Activated CD8-positive, alpha-beta memory T cell treated with anti-CD3 and anti-CD28 coated beads, Interleukin-2, amount 50 U/mL, for 24 hours (primary cell): ENCODE results near the gene SCG5.
"Not testable (repeated sequence)": the region's sequence is repeated elsewhere in the genome, so short reads cannot be mapped to it uniquely, and the experiment has no call there.

ENCODE experiments used
- DNase-seq: peaks from one replicate; pipeline ENCODE4 v3.0.0-alpha.2; 2020; ENCODE audit errors: extremely low read depth

Gene SCG5

GRCh38 chr15:32641517-32642059 lies at the start of gene SCG5:
Gene SCG5, plus strand, starts transcription at chr15:32641710. Its CDS starts 1,883 bp downstream, at chr15:32643593.
- no peak for DNase-seq

- not testable (repeated sequence) for DNase-seq
Observed at GRCh38 chr15:32593151-32593550, 48.4 kb upstream of the SCG5 start, which contains the start of gene GOLGA8N. Gene GOLGA8N, plus strand, starts transcription at chr15:32593456.

- DNase-seq: not testable (repeated sequence)
Observed at GRCh38 chr15:32609518-32609917, 32.0 kb upstream of the SCG5 start.

- DNase-seq: not testable (repeated sequence)
Observed at GRCh38 chr15:32610719-32611118, 30.8 kb upstream of the SCG5 start.

GRCh38 chr15:32614712-32615050 lies 26.8 kb upstream of the SCG5 start:
- DNase-seq: not testable (repeated sequence)

GRCh38 chr15:32615051-32615870 lies 26.2 kb upstream of the SCG5 start, which contains the start of gene ARHGAP11A:
Gene ARHGAP11A, plus strand, starts transcription at chr15:32615504. Its CDS starts 708 bp downstream, at chr15:32616212.
- DNase-seq: peak; percentile 59

GRCh38 chr15:32615871-32616426 lies 25.6 kb upstream of the SCG5 start:
- DNase-seq: not testable (repeated sequence)

GRCh38 chr15:32636410-32636809 lies 5.1 kb upstream of the SCG5 start:
- DNase-seq: no peak

GRCh38 chr15:32636908-32637567 lies 4.5 kb upstream of the SCG5 start:
- DNase-seq: no peak

GRCh38 chr15:32637704-32638103 lies 3.8 kb upstream of the SCG5 start:
- no peak for DNase-seq

- DNase-seq: no peak
Observed at GRCh38 chr15:32642667-32643435, 1.3 kb downstream of the SCG5 start.

- no peak for DNase-seq
Observed at GRCh38 chr15:32643907-32644445, 2.5 kb downstream of the SCG5 start.

- no peak for DNase-seq
Observed at GRCh38 chr15:32646291-32646690, 4.8 kb downstream of the SCG5 start.

- DNase-seq: no peak
Observed at GRCh38 chr15:32649342-32649741, 7.8 kb downstream of the SCG5 start.

GRCh38 chr15:32651229-32651837 lies 9.8 kb downstream of the SCG5 start:
- no peak for DNase-seq

GRCh38 chr15:32652178-32652577 lies 10.7 kb downstream of the SCG5 start:
- no peak for DNase-seq

GRCh38 chr15:32656091-32656490 lies 14.6 kb downstream of the SCG5 start:
- no peak for DNase-seq

GRCh38 chr15:32656496-32656895 lies 15.0 kb downstream of the SCG5 start:
- DNase-seq: no peak

GRCh38 chr15:32657198-32657883 lies 15.8 kb downstream of the SCG5 start:
- DNase-seq: no peak

GRCh38 chr15:32657941-32658340 lies 16.4 kb downstream of the SCG5 start:
- DNase-seq: no peak
